NCI-H2029 treated with DMSO at 0.1 percent for 48 hours (cell line): ENCODE data around the gene ERF.

ENCODE experiments used
- DNase-seq: peaks from one replicate; lab custom pipeline; 2025; lab: John Stamatoyannopoulos, UW

Gene ERF

DNA sequence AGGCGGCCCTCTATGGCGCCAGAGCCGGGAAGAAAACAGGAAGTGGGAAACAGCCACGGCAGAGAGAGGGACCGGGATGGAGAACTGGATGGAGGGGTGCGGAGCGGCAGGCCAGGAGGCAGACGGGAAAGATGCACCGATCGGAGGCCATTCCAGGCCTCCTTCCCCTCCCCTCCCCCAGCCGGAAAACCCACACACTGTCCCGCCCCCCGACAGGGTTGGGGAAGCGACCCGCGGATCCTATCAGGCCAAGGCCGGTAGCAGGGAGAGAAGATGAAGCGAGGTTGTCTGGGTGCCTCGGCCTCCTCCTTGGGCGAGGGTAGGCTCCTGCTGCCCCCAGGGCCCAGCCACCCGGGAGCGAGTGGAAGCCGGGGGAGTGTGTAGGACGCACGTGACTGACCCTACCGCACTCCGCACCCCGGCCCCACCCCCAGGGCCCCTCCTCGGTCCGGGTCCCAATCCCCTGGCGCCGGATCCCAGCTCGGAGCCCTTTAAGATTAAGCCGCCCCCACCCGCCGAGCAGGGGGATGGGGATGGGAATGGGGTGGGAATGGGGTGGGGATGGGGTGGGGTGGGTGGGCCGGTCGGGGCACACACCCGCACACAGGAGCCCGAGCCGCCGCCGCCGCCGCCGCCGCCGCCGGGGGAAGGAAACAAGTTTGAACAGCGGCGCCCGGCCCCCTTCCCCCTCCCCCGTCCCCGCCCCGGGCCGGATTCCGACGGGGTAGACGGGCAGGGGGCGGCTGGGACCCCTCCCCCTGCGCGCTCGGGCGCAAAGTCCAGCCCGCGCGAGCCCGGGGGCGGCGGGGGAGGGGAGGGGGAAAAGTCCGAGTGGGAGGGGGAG lies 1.5 kb downstream of the ERF start:
- no peak for DNase-seq

DNA sequence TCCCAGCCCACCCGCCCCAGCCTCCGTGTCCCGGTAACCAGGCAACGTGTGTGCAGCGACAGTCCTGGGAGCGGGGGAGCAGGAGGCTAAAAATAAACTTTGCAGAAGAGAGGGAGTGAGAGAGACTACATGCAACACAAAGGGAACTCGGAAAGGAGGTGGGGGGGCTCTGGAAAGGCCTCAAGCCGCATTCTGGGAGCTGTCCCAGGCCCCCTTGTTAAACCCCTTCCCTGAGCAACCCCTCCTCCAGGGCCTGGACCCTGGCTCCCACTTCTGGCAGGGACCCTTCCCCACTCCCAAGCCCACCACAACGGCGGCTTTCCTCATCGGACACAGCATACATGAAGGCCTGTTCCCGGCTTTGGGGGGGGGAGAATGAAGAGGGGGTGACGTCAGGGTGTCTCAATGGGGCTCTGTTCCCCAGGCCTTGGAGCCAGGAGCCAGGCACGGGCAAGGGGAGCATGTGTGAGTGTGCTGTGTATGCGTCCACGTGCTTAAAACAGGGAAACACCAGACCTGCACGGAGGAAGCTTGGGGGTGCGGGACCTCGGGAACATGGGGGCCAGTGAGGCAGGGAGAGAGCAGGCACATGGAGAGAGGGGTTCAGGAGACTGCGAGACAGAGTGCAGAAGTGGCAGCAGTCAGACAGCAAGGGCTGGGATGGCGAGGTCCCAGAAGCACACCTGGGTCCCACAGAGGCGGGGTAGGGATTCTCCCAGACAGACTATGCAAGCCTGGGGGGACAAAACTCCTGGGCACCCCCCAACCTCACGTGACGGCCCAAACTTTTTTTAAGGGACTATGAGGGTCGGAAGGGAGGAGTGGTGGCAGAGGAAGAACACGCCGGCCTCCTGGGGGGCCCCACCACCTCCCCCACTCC lies 2.3 kb downstream of the ERF start:
- no peak for DNase-seq

DNA sequence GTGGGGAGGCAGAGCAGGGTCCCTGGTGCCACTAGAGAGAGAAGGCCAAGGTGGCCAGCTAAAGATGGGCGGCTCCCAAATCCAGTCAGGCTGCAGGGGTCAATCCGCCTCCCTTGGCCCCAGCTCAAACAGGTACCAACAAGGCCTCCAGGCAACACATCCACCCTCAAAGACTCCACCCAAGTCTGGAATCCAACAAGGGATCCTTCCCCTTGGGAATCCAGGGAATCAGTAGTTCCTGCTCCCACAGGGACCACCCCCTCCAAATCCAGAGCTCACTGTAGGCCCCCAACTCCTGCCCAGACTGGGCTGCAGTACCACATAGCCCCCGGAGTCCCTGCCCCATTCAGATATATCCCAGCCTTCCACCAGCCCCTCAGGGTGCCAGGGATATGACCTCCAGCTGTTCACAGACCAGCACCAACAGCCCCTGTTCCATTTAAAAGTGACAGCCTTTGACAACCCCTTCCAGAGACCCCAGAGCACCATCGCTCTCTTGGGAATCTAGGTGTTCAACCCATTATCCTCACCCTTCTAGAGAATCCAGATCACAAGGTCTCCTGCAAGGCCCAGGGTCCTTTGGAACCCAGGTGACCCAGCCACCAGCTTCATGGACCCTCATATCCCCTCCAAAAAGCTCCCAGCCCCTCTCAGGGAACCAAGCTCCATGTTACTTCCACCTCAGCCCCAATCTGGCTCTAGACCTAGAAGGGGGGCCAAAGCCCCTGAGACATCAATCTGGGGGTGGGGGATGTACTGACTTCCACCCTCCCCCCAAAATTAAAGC lies 3.2 kb downstream of the ERF start:
- DNase-seq = no peak

DNA sequence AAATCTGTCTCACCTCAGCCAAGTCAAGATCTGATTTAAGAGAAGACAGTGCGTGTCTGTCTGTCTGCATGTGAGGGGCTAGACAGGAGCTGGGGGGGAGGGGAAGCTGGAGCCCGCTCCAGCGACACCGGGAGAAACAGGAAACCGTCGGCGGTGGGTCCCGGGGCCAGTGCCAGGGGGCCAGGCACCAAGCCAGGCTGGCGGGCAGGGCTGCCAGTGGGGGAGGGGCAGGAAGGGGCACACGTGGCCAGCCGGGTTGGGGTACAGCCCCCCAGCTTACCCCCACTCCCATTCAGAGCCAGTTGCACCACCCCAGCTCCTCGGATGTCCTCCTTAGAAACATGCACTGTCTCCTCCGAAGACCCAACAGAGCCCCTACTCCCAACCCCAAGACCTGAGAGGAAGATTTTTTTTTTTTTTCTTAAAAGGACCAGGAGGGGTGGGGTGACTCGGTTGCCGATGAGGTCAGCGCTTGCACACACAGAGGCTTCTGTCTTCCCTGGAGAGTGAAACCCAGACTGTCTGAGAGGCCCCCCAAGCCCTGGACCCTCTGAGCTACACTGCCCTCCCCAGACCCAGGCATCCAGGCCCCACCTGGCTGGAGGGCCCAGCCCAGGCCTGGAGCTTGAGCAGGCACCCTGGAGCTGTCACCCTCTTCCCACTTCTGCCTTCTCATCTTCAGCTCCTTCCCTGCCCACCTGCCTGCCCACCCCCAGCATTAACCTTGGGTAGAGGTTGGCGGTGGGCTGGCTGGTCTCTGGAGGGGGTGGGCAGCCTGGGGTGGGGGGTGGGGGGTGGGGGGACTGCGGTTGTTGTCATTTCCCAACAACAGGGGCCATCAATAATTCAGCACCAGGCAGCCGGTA lies 4.0 kb downstream of the ERF start:
- DNase-seq = no peak

DNA sequence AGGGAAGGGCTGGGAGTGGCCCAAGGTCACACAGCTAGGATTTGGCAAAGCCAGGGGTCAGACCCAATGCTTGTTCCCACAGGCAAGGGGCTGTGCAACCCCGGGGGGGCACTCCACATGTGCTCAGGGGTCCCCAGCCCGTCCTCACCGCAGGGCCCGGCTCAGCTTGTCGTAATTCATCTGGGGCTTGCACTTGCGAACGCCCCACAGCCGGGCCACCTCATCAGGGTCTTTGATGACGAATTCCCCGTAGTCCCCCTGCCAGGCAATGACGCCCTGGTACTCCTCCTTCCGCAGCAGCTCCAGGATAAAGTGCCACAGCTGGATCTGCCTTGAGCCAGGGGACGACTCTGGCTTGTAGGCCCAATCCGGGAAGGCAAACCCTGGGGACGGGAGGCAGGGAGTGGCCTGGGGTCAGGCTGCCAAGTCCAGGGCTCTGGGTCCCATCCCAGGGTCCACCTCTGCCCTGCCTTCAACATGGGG lies 4.7 kb downstream of the ERF start:
- DNase-seq = no peak

DNA sequence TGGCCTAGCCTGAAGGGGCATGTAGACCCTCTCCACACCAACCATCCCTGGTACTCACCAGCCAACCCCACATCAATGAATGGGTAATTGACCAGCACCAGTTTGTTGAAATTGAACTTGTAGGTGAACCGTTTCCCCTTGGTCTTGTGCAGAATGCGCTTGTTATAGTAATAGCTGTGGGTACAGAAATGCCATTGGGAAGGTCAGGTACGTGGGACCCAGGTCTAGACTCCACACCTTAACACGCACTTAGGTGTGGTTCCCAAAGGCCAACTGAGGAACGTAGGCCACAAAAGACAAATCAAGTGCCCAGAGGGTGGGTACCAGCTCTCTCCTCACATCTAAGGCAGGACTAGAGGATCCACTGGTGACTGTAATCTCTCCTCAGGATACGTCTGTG lies 5.2 kb downstream of the ERF start:
- DNase-seq = no peak

DNA sequence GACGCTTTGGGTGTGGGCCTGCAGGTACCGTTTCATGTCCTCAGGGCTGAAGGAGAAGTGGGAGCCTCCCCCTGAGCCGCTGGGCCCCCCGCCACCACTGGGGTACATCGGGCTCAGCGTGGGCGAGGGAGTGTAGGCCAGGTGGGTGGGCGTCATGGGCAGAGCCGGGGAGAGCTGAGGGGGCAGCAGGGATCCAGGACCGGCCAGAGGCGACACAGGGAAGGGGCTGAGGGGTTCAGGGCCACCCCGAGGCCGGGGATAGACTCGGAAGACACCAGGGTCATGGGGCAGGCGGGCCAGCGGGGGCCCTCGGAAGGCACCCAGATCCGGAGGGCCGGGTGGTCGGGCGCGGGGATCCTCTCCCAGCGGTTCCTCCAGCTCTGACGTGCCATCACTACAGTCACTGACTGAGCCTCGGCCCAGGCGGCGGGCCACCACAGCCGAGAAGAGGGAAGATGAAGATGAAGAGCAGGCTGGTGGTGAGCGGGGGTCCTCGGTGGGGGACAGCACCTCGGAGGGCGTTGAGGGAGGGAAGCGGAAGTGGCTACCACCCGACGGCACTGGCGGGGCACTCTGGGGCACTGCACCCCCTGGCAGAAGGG lies 5.7 kb downstream of the ERF start:
- DNase-seq = no peak

DNA sequence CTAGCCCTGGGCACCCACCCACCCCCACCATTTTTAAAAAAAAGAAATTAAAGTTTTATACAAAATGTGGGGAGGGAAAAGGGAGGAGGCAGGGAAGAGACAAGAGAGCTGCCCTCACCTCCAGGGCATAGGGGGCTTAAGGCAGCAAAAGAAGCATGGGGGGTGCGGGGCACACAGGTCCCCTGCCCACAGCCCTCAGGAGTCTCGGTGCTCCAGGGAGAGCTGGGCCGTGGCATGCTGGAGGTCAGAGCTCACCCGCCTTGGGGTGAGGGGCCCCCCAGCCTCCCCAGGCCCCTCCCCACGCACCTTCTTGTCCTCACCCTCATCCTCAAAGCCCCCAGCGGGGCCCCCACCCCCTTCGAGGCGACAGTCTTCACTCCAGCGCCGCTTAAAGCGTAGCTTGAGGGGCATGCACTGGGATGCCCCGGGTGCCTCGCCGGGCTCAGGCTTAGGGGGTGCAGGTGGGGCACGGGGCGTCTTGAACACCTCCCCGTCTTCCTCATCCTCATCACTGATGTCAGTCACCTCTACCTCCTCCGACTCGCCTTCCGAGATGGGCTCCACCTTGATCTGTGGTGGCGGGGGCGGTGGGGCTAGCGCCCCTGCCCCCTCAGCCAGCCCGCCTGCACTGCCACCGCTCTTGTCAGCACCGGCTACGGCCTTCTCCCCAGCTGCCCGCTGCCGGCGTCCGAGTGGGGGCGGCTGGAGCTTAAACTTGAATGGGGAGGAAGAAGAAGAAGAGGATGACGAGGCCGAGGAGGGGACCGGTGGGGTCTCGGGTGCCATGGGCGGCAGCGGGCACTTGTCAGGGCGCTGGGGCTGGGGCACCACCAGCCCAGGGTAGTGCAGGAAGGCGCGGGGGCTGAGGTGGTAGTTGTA lies 6.4 kb downstream of the ERF start:
- DNase-seq = no peak

DNA sequence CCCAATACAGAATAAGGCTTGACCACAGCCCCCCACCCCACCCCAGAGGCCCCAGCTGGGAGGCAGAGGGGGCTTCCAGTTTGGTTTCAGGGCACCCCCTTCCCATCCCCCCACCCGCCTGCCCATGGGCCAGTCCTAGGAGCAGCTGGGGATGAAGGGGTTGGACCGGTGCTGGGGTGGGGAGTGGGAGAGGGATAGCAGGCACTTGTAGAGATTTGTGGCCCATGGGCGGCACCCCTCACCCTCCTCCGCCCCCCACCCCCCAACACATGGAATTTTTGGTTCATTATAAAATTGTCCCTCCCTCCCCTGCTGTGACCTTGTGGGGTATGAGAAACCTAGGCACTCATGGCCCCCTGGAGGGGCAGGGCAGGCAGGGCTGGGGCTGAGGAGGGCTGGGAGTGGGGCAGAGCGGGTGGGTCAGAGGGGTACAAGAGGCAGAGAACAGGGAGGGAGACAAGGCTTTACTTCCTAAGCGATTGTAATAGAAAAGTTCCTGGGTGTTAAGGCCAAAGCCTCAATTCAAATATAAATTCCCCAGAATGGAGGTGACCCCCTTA lies 7.2 kb downstream of the ERF start:
- no peak for DNase-seq

DNA sequence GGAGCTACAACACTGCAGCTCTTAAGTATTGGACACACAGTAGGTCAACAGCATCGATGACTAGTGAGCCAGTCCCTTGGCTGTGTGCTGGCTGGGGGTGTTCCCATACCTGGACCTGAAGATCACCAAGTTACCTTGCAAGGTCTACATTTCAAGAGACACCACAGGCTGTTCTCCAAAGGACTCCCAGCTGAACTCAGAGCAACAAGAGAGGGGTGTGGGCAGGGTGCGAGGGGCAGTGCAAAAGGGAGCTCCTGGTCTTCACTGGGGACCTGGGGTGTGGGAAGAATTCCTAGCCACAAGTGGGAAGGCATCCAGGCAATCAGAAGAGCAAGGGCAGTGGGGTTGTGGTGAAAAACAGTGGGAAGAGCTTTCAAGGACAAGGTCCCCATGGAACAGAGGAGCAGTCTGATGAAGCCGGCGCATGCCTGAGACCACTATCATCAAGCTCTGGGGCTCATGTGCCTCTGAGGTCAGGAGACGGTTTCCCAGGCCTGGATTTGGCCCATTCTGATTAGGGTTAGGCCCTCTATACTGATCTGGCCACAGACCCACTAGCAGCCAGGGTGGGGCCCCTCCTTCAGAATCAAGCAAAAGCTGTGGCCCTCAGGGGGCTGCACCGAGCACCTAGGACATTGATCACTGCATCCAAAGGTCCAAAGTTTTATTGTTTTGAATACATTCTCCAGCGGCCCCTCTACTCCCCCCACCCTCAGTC lies 7.8 kb downstream of the ERF start:
- no peak for DNase-seq

DNA sequence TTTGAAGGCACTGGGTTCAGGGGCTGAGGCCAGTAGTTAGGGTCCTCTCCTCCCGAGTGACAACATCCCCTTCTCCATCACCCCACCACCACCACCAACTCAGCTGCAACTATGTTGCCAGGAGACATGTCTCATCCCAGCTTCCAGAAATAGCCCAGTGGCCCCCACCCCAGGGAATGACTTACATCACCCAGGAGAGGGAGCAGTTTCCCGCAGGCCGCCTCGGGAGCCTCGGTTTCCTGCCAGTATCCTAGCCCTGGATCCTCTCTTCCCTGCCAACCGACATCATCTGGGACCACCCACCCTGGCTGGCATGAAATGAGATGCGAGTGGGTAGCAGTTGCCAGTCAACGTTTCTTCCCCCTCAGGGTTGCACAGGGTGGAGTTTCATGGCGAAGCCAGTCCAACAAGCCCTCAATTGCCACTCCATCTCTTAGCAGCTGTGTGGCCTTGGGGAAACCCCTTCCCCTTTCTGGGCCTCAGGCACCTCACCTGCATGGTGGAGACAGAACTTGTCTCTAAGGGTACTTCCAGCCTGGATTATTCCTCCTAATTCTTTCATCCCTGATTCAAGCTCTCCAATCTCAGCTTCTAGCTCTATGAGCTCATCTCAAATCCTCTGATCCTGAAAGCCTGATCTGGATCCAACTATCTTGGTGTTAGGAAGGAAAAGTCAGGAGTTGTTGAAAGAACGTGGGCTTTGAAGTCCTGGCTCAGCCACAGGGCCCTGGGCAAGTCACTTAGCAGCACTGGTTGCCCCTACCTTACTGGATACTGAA lies 8.6 kb downstream of the ERF start:
- DNase-seq = no peak

DNA sequence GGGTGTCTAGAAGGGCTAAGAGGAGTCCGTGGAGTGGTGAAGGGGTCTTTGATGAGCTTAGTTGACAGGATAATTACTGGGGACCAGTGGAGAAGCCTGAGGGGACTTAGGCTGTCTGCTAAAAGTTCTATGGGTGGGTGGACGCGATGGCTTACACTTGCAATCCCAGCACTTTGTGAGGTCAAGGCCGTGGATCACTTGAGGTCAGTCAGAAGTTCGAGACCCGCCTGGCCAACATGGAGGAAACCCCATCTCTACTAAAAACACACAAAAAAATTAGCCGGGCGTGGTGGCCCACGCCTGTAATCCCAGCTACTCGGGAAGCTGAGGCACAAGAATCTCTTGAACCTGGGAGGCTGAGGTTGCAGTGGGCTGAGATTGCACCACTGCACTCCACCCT lies 9.7 kb downstream of the ERF start:
- no peak for DNase-seq

DNA sequence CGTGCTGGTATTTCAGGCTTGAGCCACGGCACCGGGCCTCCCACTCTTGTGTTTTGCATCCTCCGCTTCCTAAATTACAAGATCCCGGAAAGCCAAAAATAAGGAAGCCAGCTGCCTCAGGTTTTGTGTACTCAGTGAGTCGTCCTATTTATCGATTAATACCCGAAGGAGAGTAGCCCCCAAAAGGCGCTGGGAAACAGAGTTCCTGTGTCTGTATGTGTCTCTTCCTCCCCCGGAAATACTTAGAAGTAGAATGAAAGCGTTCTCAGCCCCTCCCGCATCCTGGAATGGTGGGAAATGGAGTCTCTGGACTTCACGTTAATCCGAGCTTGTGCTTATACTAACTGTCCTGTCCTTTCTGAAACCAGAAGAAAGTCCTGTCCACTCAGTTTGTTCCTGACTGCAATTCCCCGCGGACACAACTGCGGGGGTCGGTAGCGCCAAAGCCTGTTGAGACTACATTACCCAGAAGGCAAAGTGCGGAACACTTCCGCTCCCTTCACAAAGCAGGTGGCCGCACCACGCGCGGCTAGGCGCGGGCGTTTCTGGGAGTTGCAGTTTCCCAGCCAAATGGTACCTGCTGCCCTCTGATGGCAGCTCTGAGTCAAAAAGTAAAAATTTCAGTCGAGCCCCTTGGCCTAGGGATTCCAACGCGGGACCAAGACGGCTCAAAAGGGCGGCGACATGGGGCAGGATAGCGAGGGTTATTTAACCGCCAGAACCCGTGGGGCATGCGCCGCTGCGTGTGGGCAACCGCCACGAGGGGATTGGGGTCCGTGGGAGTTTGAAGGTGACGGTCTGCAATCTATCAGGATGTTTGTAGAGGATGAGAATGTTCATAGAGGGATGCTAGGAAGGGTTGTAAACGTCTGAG lies 10.3 kb downstream of the ERF start:
- peak; percentile 86 for DNase-seq

DNA sequence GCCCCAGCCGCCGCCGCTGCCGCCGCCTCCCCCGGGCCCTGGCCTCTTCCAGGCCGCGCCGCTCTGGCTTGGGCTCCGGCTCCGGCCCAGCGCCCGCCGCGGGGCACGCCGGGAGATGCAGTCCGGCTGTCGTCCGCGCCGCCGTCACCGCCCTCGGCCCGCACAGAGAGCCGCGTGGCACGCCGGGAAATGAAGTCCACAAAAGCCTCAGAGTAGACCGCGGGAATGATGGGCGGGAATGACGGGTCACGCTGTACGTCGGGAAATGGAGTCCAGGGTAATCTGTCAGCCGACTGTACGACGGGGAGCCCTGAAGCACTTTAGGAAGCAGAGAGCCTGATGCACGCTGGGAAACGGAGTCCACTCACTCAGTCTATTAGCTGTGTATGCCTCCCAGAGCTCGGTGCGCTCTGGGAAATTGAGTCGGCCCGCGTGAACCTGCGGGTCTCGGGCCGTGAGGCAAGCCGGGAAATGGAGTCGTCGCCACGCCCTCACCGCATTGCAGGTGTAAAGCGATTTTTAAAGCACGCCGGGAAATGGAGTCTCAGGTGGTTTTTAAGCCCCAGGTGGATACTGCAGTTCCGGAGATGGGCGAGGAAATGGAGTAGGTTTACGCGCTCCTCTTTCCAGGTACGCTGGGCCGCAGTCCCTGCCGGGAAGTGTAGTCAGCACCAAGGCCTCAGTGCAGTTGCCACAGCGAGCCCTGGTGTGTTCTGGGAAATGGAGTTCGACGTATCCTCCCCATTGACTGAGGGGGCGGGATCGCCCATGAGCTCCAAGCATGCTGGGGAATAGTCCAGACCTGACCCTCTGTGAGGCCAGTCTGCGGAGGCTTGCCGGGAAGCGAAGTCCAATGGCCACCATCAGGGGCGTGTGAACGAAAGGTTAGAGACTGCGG lies 12.2 kb downstream of the ERF start, which contains the start of gene GSK3A:
GSK3A (minus strand) TSS at position 91 of the 898 bp plus-strand sequence. CDS start 137 bp downstream, outside the sequence.
- peak; percentile 99 for DNase-seq

DNA sequence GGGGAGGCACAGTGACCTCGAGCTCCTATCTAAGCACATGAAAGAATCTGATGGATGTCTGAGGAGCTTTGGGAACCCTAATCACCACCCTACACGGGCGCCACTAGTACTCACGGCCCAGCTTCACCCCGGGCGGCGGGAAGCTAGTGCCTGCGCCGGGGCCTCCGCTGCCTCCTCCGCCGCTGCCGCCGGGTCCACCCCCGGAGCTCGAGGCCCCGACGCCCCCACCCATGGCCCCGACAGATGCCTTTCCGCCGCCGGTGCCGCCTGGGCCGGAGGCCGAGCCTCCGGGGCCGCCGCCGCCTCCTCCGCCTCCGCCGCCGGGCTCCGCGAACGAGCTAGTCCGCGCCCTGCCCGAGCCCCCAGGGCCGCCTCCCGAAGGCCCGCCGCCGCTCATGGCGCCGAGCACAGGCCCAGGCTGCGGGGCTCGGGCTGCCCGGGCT lies 12.8 kb downstream of the ERF start:
- DNase-seq = no peak

DNA sequence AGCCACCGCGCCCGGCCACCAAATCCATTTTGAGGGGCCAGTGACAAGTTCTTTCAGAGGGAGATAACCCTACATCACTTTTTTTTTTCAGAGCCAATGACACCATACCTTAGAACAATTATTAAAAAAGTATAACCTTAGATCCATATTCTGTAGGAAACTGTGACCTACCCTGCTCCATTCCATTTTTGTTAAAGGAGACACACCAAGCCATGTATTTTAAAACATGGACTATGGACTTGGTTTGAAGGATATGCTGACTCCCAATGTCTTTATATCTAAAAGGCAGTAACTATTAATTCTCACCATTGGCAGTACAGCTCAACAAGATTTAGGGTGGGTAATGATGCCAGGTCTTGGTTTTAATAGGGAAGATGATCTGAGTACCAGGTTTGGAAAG lies 13.6 kb downstream of the ERF start:
- DNase-seq = no peak
